Fibroblast of mammary gland (primary cell): ENCODE results near the gene FOXO1.

Experiments
- DNase-seq: peaks from one replicate; pipeline ENCODE4 v3.0.0-alpha.2; 2010; ENCODE audit warnings: low read depth
- H3K4me3 ChIP-seq: 2 replicates; pipeline ENCODE4 v1.5.1; 2011; ENCODE audit warnings: low read depth, mild to moderate bottlenecking, low read length, moderate library complexity; ENCODE audit not compliant: control insufficient read depth
- CTCF ChIP-seq: conservative IDR thresholded peaks from 2 replicates; pipeline ENCODE4 v1.5.1; 2011; ENCODE audit warnings: low read depth, low read length, inconsistent platforms; ENCODE audit not compliant: control insufficient read depth, insufficient read depth

FOXO1 gene

GRCh38 chr13:40682449-40683240, 16.2 kb upstream of the FOXO1 start:
- peak; percentile 40 for TF ChIP-seq CTCF

GRCh38 chr13:40681341-40682146, 15.1 kb upstream of the FOXO1 start:
- no peak for TF ChIP-seq CTCF
- DNase-seq, result no peak

More at GRCh38 chr13:40682449-40683240, 16.2 kb upstream of the FOXO1 start:
- H3K4me3 ChIP-seq, result no peak overlapping the region
- DNase-seq, result peak; percentile 49

GRCh38 chr13:40680659-40681323, 14.3 kb upstream of the FOXO1 start:
- no peak for DNase-seq
- no peak for TF ChIP-seq CTCF
- H3K4me3 ChIP-seq, result no peak overlapping the region

More at GRCh38 chr13:40681341-40682146, 15.1 kb upstream of the FOXO1 start:
- H3K4me3 ChIP-seq, result no peak overlapping the region

GRCh38 chr13:40679480-40679985, 13.1 kb upstream of the FOXO1 start:
- TF ChIP-seq CTCF, result no peak
- no peak for DNase-seq
- H3K4me3 ChIP-seq, result no peak overlapping the region

- no peak for TF ChIP-seq CTCF
- DNase-seq, result no peak
- no peak overlapping the region for H3K4me3 ChIP-seq
Observed at GRCh38 chr13:40677064-40677463, 10.6 kb upstream of the FOXO1 start.

- no peak overlapping the region for H3K4me3 ChIP-seq
- no peak for TF ChIP-seq CTCF
- no peak for DNase-seq
Observed at GRCh38 chr13:40676007-40676406, 9.6 kb upstream of the FOXO1 start.
